Tibial nerve (tissue), 3 donors: Measurements from ENCODE around the gene DDX60.

ENCODE experiments used
- CTCF ChIP-seq, 5 experiments: fragments of 200-600 bp in 3 of 5; fragments of 450-650 bp in 2 of 5; sonication (generic) in 3 of 5; IDR thresholded peaks; one replicate each; pipeline ENCODE4 v1.5.1; 2016 to 2019; ENCODE audit warnings: antibody characterized with exemption in 5 of 5, mild to moderate bottlenecking in 3 of 5, moderate library complexity in 2 of 5
- POLR2A ChIP-seq, 2 donors: fragments of 450-650 bp; IDR thresholded peaks; one replicate each; pipeline ENCODE4 v1.6.1; 2017; ENCODE audit warnings: antibody characterized with exemption in 2 of 2, mild to moderate bottlenecking in 2 of 2, moderate library complexity in 2 of 2

- TF ChIP-seq POLR2A (IDR thresholded peaks at IDR 0.05) (no peak), CTCF (IDR thresholded peaks at IDR 0.05) (no peak)
Observed at GRCh38 chr4:168208957-168209614, 109.5 kb downstream of the DDX60 start.
